GM19328 (cell line): Measurements from ENCODE around the gene HOXD12.

Experiments used
- ATAC-seq: cut with Tn5 transposase; IDR thresholded peaks from one replicate; pipeline ENCODE4 v1.9.1; 2021; ENCODE audit warnings: mild to moderate bottlenecking, moderate library complexity; ENCODE audit not compliant: unreplicated experiment

HOXD12 gene

DNA sequence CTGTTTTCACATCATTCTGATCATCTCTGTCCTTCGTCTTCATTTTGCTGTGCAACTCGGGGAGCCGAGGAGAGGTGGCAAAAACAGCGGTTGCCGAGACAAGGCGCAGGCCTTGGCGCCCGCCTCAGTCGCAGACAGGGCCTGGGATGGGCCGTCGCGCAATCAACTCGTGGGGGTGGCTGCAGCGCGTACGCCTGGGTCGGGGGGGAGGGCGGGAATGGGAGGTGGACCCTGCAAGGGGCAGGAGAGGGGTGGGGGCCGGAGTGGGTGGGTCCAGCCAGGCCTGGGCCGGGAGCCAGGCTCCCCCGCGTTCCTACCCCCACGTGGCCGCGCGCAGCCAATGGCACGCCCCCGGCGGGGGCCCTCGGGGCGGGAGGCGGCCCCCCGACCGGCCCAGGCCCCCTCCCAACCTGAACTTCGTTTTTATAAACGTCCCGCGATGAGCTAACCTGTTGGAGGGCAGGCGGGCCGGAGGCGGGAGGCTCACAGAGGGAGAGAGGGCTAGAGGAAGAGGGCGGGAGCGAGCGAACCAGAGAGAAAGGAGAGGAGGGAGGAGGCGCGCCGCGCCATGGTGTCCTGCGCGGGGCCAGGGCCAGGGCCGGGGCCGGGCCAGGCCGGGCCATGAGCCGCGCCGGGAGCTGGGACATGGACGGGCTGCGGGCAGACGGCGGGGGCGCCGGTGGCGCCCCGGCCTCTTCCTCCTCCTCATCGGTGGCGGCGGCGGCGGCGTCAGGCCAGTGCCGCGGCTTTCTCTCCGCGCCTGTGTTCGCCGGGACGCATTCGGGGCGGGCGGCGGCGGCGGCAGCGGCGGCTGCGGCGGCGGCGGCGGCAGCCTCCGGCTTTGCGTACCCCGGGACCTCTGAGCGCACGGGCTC lies 7.1 kb upstream of the HOXD12 start, which contains the start of gene HOXD13:
Gene HOXD13, plus strand, starts transcription at position 452 of the 875 bp plus-strand sequence. Its CDS starts 170 bp downstream, at position 622.
- ATAC-seq = no peak

DNA sequence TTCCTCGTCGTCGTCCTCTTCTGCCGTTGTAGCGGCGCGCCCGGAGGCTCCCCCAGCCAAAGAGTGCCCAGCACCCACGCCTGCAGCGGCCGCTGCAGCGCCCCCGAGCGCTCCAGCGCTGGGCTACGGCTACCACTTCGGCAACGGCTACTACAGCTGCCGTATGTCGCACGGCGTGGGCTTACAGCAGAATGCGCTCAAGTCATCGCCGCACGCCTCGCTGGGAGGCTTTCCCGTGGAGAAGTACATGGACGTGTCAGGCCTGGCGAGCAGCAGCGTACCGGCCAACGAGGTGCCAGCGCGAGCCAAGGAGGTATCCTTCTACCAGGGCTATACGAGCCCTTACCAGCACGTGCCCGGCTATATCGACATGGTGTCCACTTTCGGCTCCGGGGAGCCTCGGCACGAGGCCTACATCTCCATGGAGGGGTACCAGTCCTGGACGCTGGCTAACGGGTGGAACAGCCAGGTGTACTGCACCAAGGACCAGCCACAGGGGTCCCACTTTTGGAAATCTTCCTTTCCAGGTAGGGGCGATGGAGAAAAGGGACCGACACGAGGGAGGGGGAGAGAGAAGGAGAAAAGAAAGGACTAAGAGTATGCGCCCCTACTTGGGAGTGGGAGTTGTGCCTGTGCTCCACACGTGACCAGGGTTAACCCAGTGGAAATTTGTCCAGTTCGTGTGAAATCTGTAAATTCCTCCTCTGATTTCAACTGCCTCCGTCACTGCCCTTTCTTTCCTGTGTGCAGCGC lies 6.3 kb upstream of the HOXD12 start:
- ATAC-seq = no peak

DNA sequence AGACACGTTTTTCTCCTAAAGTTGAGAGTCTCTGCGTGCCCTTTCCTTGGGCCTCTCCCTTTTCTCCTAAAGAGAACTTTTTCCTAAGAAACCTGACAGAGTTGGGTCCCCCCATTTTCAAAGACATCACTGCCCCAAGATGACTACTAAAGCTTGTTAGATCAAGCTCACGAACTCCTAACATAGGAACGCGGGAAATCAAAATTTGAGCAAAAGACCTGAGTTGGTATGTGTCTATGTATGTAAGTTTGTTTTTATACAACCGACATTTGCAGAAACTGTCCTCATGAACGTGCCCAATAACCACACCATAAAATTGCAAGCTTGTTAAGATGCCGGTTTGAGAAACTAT lies 5.7 kb upstream of the HOXD12 start:
- ATAC-seq = no peak

DNA sequence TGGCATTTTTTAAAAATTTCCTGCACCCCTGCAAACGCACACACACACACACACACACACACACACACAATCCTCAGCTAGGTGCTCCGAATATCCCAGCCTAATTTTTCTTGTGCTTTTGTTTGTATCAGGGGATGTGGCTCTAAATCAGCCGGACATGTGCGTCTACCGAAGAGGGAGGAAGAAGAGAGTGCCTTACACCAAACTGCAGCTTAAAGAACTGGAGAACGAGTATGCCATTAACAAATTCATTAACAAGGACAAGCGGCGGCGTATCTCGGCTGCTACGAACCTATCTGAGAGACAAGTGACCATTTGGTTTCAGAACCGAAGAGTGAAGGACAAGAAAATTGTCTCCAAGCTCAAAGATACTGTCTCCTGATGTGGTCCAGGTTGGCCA lies 5.2 kb upstream of the HOXD12 start:
- no peak for ATAC-seq

DNA sequence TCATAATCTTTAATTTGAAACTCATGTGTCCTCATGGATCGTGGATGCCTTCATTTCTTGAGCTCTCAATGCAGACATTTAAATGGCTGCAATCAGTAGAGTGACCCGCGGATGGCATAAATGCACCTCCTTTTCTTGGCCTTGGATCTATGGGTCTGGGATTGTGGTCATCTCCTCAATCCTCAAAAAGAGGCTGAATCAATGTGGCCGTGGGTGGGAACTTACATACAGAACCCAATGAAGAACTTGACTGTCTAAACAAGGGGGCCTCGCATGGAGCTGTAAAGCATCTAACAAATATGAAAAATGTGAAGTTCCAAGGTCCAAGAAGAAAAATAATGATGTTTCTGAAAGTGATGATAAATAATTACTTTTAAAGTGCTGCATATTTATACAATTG lies 4.2 kb upstream of the HOXD12 start:
- ATAC-seq = no peak

DNA sequence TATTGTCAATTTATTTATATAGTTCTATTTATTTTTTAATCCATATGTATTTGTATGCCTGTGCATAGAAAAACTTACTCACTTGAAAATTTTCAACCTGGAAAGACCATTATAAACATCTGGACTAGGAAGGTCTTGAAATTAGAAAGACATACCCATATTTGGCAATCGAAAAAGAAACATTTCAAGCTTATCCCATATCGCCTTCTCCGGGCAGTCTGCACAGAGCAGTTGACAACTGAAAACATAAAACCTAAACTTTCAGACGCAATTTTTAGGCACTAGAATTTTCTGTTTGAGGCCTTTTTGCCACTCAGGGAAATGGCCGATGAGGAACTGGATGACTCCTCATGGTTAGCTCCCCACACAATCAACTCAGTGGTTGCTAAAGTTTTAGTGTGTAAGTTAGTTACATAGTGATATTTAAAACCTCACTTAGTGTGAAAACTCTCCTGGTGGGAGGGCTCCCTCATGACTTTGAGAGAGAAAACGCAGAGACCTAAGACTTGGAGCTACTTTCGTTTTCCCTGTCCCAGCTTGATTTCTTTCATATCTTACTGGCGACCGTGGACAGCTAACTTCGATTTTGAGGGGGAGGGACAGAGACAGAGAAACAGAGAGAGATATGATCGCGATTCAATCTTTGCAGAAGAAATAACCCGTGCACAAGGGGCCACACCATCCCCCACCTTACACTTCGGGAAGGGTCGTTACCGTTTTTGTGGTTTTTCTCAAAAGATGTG lies 3.2 kb upstream of the HOXD12 start:
- ATAC-seq = no peak

DNA sequence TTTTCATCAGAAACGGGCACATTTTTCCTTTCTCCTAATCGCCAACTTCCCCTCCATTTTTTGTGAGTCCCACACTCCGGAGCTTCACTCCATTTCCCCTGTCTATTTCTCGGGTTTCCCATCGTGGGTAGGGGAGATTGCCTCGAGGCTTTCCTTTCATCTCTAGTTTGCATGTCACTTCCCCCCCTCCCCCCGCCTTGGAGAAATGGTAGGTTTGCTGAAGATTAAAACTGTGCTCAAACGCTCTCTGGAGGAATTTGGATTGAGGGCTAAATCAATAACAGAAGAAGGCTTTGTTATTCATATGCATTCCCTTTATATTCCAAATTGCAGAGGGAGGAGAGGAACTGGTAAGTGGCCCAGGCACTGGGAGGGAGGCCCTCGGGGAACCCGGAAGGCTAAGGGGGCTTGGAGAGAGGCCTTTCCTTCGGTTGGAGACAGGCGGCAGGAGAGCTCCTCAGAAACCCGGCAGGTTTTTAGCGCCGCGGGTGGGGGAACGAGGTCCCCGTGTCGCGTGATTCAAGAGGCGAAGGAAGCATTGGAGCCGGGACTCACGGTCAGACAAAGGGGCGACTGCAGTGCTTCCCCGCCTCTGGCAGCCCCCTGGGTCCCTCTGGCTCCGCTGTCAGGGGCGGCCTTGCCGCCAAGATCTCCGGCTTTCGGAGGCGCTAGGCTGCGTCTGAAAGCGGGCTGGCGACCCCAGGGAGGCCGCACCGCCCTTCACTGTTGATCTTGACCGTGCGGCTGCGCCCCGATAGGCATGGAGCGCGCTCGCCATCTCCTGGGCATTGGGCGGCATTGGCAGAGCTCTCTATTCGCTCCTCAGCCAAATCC lies 2.4 kb upstream of the HOXD12 start:
- ATAC-seq = no peak

DNA sequence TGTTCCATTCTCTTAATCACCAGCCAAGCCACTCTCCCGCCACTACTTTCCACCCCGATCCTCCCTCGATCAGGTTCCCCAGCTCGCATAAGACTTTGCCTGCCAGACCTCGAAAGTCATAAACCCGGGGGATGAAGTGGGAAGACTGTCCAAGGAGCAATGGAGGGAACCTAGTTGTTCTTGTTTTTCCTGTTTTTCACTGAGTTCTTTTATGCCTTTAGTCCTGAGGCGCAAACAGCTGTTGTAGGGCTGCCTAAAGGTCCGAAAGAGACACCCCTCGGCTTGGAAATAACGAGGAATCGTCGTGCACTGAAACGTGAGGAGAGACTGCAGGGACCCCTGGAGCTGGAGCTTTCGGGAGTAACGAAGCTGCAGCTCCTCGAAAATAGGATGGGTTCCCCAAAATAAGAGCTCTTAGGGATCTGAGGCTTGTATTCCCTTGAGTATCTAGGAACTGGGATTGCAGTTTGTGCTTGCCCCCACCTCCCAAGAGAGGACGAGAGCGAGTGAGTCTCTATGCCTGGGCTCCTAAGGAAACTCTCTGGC lies 1.7 kb upstream of the HOXD12 start:
- ATAC-seq = no peak

DNA sequence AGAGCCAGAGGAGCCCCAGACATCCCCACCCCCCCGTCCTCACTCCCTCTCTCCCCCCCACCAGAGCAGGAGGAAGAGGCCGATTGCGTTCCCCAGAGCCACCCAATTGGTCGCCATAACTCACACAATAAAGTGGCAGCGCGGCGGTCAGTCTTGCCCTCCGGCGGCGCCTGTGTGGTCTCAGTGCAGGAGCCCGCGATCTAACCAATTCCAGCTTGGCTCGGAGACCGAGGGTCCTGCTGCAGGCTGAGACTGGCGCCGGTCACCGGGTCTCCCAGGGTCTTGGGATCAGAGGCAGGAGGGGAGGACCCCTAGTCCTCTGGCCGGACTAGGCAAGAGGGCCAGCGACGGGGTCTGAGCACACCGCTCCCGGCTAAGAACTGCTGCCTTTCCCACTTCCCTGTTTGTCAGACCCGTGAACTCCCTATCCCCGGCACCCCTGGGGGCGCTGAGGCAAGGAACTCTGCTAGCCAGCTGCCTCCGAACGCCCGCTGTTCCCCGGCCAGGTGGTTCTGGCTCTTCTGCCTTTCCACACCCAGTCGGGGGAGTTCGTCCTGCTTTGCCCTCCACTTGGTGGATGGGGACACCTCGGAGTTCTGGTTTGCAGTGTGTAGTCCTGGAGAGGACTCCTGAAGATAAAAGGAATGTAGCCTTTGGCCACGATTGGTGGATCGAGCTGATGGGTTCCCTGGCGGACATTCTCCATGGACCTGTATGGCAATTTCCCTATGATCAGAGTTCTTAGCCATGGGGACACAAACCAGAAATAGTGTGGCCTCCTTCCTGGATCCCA lies 1.0 kb upstream of the HOXD12 start:
- no peak for ATAC-seq

DNA sequence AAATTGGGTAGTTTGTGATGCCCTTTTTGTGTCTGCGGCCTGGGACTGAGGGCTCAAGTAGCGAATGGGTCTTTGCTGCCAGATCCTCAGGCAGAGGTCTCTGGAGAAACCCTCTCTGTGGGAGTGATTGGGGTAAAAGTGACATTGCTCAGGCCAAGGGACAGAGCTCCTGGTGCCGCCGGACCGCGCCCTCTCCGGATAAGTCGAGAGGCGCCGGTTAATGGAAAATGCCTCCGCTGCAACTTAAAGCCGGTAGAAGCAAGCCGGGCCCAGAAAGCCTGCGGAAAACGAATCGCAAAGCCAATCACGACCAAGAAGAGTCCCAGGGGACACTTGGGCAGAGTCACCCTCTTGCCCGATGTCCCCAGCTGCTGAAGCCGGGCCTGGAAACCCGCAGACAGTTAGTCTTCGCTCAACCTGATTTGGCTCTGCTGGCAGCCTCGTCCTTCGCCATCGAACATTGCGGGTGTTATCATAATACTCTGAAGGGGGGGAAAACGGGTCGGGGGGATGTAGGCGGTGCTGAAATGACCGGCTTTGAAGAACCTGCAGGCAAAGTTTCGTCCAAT lies 352 bp upstream of the HOXD12 start:
- no peak for ATAC-seq

DNA sequence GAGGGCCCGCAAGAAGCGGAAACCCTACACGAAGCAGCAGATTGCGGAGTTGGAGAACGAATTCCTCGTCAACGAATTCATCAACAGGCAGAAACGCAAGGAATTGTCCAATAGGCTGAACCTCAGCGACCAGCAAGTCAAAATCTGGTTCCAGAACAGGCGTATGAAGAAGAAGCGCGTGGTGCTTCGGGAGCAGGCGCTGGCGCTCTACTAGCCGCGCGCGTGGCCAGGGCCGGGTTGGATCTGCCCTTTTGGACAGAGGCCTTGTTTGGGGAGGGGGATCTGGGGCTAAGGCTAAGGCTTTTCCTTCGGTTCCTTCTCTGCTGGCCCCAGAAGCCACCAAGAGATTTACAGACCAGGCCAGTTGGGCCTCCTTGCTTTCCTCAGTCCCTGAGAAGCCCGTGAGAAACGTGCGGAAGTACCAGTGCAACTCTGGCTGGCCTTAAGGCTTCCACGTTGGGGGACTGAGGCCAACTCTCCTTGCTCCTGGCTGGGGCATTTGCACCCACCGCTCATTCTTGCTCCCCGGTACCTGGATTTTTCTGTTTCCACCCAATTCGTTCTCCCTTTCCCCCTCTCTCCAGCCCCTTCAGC lies 1.0 kb downstream of the HOXD12 start:
- no peak for ATAC-seq

DNA sequence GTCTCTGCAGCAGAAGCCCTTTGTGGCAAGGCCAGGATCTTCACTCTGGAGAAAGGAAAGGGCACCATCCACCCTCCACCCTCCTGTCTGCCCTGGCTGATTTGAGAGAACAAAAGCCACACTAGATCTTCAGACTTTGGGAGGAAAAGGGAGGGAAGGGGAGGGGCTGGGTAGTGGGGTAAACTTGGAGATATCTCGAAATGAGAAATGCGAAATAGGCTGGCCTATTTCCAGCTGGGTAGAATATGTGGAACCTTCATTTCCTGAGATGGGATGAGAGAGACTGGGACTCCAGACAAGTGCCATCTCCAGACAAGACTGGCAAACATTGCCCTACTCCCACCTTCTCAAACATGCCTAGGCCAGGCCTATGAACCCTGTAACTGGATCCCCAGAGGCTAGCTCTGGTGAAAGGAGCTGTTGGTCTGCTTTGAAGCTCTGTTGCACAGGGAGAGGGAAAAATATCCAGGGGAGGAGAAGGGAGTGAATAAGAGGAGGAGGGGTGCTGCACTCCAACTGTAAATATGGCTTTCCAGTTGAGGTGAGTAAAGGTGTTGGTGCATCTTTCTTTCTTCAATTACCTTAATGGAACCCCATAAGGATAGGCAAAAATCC lies 1.7 kb downstream of the HOXD12 start:
- ATAC-seq = no peak

DNA sequence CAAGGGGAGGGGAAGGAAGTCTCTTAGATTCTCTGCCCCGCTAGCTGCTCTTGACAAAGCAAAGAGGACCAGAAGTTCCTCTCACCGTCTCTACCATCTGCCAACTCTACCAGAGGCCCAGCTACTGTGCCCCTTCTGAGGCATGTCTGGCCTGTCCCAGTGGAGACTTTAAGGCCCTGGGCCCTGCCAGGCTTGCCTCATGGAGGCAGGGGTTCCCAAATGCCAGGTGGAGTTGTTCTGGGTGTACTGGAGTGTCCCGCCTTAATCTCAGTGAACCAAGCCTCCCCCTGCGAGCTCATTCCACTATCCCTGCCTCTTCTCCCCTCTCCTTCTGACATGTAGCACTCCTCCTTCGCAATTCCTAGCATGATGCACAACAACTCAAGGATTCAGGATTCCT lies 2.2 kb downstream of the HOXD12 start:
- ATAC-seq = no peak

DNA sequence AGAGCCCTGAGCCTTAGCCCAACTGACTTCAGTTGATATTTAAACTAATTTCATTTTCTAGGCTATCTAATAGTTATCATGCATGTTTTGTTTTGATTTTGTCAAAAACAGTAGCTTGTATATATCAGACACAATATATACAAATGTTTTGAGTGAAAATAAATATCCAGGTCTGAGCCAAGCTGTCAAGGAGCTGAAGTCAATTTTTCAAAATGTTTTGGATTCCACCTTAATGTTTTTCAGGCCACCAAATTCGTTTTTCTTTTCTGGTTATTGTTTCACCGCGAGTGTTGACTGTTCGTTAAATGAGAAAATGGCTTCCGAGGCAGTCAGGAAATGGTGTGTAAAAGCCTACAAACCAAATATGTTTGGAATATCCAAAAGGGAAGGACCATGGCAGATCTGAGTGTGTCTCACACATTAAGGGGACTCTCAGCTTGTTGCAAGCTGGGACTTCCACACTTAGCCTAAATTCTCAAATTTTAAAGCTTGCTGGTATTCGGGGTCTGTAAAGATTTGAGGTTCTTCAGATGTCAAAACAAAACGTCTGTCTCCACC lies 2.8 kb downstream of the HOXD12 start:
- no peak for ATAC-seq

DNA sequence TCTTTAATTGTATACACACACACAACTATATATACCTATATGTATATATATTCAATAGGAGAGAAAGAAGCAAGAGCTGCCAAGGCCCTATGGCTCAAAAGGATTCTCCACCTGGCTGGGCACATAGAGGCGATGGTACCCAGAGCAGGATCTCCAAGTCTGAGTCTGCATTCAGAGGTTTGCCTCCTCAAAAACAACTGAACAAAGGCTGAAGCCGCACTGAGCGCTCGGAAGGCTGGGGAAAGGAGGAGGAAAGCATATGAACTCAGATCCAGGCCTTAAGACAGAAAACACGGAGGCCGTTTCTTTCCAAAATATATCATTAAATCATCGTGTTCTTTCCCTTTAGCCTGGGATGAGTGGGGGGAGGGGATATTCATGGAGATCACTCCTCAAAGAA lies 3.6 kb downstream of the HOXD12 start:
- ATAC-seq = no peak

DNA sequence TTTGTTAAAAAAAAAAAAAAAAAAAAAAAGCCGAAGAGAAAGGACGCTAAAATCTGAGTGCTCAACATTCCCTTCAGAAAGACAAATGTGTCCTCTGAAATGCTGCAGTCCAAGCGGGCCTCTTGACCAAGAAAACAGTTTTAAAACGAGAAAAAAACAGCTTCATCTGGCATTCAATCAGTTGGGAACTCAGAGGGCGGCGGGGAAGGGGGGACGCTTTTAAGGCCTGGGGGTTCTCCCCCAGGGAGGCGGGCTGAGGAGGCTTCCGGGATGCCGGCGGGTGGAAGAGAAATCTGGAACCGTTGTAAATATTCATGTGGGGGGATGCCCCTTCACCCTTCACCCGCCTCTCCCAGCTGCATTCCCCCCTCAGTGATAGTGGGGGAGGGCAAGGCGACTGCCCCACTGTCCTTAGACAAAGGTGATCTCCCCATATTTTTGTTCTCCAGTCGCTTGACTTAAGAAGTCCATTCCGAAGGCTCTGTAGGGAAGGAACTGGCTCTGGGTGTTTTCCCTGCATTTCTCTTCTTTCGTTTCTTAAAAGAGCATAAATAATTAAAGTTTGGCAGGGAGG lies 4.2 kb downstream of the HOXD12 start:
- no peak for ATAC-seq

DNA sequence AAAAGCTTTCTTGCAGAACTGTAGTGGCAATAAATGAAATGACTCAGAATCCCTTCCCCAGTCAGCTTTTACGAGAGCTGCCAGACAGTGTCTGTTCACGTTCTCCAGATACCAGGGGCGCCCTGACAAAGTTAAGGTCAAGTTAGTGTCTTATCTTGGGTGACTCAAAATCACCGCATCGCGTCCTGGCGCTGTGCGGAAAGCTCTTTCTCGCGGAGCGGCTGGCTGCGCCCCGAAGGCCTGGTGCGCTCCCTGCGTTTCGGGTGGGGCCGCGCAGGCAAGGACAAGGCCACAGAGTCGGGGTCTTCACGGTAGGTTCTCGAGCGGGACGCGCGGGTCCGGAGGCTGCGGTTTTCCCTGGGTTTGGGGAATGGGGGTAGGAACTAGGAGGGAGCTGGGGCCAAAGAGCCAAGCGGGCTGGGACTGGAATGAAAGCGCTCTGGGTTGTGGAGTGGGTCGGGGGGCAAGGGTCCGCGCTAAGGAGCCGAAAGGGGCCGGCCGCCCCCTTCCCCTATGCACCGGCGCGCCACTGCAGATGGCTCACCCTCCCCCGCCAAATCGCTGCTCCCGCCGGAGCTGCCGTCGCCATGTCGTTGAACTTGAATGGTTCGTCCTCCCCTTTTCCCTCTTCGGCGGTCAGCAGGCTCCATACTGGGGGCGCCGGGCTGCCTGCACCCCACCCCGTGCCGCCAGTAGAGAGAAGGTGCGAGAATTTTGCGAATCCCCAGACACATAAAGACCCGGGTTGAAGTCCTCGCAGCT lies 4.9 kb downstream of the HOXD12 start:
- no peak for ATAC-seq
